GM18511 (cell line): ENCODE data around the gene RHOBTB1.

Experiments used
- ATAC-seq: cut with Tn5 transposase; IDR thresholded peaks from one replicate; pipeline ENCODE4 v1.9.1; 2021; ENCODE audit warnings: mild to moderate bottlenecking, moderate library complexity; ENCODE audit not compliant: unreplicated experiment

Gene RHOBTB1

GRCh38 chr10:60827791-60828488 lies 116.0 kb downstream of the RHOBTB1 start:
- no peak for ATAC-seq

GRCh38 chr10:60825520-60825919 lies 118.5 kb downstream of the RHOBTB1 start:
- no peak for ATAC-seq

GRCh38 chr10:60823324-60823723 lies 120.7 kb downstream of the RHOBTB1 start:
- no peak for ATAC-seq

- no peak for ATAC-seq
Observed at GRCh38 chr10:60822809-60823208, 121.2 kb downstream of the RHOBTB1 start.

- ATAC-seq, result no peak
Observed at GRCh38 chr10:60821656-60822055, 122.3 kb downstream of the RHOBTB1 start.

GRCh38 chr10:60820093-60820754 lies 123.8 kb downstream of the RHOBTB1 start:
- peak; percentile 78 for ATAC-seq
